HG03095 (cell line): ENCODE results near the gene TBC1D2B.
"Not testable (repeated sequence)": the region's sequence is repeated elsewhere in the genome, so short reads cannot be mapped to it uniquely, and the experiment has no call there.

Experiments
- ATAC-seq: cut with Tn5 transposase; IDR thresholded peaks from one replicate; pipeline ENCODE4 v1.9.1; 2021; ENCODE audit warnings: moderate library complexity; ENCODE audit not compliant: unreplicated experiment

TBC1D2B gene

GRCh38 chr15:77991658-77992201 is 85.8 kb downstream of the TBC1D2B start:
- ATAC-seq, result not testable (repeated sequence)

- ATAC-seq, result no peak
Observed at GRCh38 chr15:77991029-77991406, 86.5 kb downstream of the TBC1D2B start.

GRCh38 chr15:77989296-77990143 is 88.0 kb downstream of the TBC1D2B start:
- ATAC-seq, result no peak

- no peak for ATAC-seq
Observed at GRCh38 chr15:77988347-77989295, 88.9 kb downstream of the TBC1D2B start.

DNA sequence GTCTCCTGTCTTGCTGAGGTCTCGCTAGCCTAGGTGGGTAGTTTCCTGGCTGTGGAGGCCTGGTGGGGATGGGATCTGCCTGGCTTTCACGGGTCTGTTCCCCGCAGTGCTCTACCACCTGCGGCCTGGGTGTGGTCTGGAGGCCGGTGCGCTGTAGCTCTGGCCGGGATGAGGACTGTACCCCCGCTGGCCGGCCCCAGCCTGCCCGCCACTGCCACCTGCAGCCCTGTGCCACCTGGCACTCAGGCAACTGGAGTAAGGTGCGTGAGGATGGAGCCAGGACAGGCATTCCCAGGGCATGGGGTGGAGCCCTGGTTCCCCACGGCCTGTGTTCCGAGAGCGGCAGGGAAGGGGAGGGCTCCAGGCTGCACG is 89.8 kb downstream of the TBC1D2B start:
- not testable (repeated sequence) for ATAC-seq

DNA sequence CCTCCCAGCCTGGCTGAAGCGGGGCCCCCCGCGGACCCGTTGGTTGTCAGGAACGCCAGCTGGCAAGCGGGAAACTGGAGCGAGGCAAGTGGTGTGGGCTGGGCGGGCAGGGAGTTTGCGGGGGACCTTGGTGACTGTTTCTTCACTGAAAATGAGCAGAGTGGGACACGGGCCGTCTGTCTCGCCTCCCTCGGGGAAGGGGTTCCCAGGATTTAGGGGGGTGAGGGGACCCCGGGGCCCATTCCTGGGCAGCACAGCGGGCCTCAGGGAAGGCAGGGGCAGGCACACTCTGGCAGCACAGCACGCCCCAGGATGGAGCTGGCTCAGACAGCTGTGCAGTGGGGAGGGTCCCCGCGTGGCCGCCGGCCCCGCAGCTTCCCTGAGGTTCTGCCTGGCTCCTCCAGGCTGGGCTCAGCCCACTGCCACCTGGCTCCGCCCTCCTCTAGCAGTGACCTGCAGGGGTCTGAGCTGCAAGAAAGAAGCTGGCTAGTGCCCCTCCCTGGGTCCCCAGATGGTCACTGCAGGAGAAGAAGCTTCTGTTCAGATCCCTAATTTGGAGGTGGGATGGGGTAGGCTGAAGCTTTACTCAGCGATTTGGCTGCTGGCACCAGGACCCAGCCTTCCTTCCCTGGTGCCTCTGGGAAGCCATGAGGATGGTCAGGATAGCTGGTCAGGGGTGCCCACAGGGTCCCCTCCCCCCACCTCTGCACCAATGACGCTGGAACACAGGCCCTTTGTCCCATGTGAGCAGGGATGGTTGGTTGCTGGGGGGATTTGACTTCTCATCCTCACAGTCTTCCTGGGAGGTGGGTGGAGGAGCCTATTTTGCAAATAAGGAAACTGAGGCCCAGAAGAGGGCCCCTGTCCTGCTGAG is 90.4 kb downstream of the TBC1D2B start:
- no peak for ATAC-seq

GRCh38 chr15:77985931-77986480 is 91.5 kb downstream of the TBC1D2B start:
- ATAC-seq, result no peak

DNA sequence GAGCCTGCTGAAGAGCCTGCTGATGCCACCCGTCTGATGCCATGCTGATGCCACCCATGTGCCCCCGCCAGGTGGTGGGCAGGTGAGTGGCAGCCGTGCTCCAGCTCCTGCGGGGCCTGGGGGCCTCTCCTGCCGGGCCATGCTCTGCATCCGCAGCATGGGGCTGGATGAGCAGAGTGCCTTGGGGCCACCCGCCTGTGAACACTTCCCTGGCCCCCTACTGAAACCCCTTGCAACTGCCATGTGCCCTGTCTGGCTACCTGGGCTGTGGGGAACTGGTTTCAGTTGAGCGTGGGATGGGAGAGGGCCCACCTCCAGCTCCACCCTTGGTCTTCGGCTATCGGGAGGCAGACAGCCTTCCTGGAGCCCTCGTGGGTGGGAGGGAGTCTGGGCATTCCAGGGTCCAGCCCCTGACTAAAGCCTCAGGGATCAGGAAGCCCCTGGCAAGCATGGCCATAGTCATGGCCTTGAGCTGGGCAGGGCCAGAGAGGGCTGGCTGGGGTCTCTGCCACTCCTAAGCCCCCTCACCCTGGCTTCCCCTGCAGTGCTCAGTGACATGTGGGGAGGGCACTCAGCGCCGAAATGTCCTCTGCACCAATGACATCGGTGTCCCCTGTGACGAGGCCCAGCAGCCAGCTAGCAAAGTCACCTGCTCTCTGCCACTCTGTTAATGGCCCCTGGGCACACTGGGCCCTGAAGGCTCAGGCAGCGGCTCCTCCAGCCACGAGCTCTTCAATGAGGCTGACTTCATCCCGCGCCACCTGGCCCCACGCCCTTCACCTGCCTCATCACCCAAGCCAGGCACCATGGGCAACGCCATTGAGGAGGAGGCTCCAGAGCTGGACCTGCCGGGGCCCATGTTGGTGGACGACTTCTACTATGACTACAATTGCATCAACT is 92.2 kb downstream of the TBC1D2B start:
- no peak for ATAC-seq

- no peak for ATAC-seq
Observed at GRCh38 chr15:77984446-77984861, 93.1 kb downstream of the TBC1D2B start.

- ATAC-seq, result no peak
Observed at GRCh38 chr15:77983708-77984445, 93.6 kb downstream of the TBC1D2B start.

DNA sequence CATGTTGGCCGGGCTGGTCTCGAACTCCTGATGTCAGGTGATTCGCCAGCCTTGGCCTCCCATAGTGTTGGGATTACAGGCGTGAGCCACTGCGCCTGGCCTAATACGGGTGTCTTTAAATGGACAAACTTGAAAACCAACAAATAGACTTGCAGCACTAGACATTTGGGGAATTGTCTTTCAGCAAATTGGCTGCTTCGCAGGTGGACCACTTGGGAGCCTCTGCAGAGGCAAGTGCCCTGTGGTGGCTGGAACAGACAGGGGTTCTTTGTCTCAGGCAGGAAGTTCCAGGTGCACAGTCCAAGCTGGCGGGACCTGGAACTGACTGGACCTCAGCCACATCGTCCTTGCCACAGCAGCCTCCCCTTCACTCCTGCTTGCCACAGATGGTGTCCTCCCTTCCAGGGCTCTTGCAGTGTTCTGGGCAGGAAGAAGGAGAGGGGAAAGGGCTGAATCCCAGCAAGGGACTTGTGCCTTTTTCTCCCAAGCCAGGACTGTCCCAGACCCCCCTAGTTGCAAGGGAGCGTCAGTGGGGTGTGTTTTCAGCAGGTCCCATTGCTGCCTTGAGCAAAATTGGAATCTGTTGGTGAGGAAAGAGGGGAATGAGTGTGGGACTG is 94.3 kb downstream of the TBC1D2B start:
- ATAC-seq, result no peak

DNA sequence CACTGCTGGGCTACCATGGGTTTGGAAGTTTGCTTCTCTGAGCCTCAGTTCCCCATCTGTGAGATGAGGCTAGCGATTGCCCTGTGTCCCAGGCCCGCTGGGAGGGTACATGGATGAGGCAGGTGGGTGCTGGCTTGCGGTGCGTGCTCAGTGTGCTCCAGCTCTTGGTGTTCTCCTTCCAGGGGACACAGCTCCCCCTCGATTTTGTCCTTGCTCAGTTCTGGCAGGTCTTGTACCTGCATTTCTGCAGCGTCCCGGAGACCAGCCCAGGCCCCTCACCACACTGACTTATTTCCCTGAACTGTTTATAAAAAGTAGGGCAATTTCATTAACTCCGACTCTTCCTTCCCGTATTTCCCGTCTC is 95.4 kb downstream of the TBC1D2B start:
- no peak for ATAC-seq

DNA sequence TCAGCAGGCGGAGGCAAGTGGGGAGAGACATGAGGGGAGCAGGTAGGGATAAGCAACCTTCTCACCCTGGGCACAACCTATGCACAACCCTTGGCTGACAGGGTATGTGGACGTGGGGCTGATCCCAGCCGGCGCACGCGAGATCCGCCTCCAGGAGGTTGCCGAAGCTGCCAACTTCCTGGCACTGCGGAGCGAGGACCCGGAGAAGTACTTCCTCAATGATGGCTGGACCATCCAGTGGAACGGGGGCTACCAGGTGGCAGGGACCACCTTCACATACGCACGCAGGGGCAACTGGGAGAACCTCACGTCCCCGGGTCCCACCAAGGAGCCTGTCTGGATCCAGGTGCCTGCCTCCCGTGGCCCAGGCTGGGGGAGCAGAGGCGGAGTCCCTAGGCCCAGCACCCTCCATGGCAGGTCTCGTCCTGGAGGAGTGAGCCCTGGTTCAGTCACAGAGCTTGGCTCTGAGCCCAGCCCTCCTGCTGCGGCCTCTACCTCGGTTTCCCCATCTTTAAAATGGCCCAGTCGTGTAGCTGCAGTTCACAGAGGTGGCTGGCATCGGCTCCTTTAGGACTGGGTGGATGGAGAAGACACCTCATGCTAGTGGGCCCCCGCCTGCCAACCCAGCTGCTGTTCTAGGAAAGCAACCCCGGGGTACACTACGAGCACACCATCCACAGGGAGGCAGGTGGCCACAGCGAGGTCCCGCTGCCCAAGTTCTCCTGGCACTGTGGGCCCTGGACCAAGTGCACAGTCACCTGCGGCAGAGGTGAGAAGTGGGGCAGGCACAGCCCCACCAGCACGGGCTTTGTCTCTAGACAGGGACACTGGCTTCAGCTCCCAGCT is 96.0 kb downstream of the TBC1D2B start:
- no peak for ATAC-seq

GRCh38 chr15:77980674-77981073 is 96.8 kb downstream of the TBC1D2B start:
- ATAC-seq, result not testable (repeated sequence)

GRCh38 chr15:77980098-77980497 is 97.4 kb downstream of the TBC1D2B start:
- no peak for ATAC-seq

DNA sequence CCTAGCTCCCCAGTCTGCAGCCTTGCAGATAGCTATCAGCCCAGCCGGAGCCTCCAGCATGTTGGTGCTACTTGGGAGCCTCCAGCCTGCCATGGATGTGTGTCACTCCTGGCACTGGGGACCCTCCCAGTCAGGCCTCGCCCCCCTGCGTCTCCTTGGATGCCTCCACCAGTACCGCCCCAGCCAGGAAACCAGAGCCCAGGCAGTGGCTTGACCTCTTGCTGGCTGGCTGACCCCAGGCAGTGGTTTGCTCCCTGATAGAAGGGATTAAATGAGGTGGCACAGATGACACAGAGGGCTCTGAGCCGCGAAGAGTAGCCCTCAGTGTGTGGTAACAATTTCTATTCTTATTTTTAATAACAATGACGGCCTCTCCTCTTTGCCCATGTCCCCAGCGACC is 98.4 kb downstream of the TBC1D2B start:
- not testable (repeated sequence) for ATAC-seq

DNA sequence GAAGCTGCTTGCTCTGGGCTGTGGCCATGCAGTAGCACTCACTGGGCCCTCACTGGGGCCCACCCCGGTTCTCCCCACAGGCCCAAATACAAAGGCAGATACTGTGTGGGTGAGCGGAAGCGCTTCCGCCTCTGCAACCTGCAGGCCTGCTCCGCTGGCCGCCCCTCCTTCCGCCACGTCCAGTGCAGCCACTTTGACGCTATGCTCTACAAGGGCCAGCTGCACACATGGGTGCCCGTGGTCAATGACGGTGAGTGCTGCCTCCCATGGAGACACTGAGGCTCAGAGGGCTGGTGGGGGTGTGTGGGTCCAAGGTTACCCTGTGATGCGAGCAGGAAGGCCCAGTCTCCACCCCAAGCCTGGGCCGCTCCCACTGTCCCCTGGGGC is 98.8 kb downstream of the TBC1D2B start:
- not testable (repeated sequence) for ATAC-seq
